ENCODE measurements around the gene NEK11. TPM values are rescaled to one million over a fixed set of nuclear protein-coding genes. Genes with fewer than 3 reads are reported as not detected.

NEK11 gene
- total and polyA plus RNA-seq, 2 experiments from 2014 or later: 3.5 to 13.7 TPM

GRCh38 chr3:131223373-131224289, 197.0 kb downstream of the NEK11 start:
- TF ChIP-seq EZH2phosphoT487 (IDR thresholded peaks at IDR 0.05; ENCODE audit: low read depth, severe bottlenecking, unreplicated experiment): no peak
- no peak for TF ChIP-seq EZH2 (IDR thresholded peaks at IDR 0.05; ENCODE audit: borderline replicate concordance)
- TF ChIP-seq CTCF (IDR thresholded peaks at IDR 0.05; ENCODE audit: poor library complexity): no peak
- no peak for DNase-seq (ENCODE audit: low spot score)
- H3K4me2 ChIP-seq: no peak overlapping the region
- no peaks in the 10 kb centered on the region for H3K36me3 ChIP-seq (replicated peaks; ENCODE audit: insufficient read depth, low read depth)
- no peak overlapping the region for H2AFZ ChIP-seq
- H3K27me3 ChIP-seq: no peaks in the 10 kb centered on the region
- H3K4me1 ChIP-seq (ENCODE audit: insufficient read depth): no peaks in the 10 kb centered on the region
- no peak overlapping the region for H3K27ac ChIP-seq
- no peaks in the 10 kb centered on the region for H3K9me3 ChIP-seq (ENCODE audit: low read depth)
- H3K4me3 ChIP-seq: no peak overlapping the region
- H3K79me2 ChIP-seq: no peaks in the 10 kb centered on the region
- H4K20me1 ChIP-seq (ENCODE audit: insufficient read depth, poor library complexity, severe bottlenecking): no peaks in the 10 kb centered on the region
- H3K9me2 ChIP-seq (replicated peaks; ENCODE audit: insufficient read depth): no peaks in the 10 kb centered on the region
- WGBS (ENCODE audit: low lambda C conversion rate, missing lambda C conversion rate): 83% methylated on average over 5 of the region's 5 CpGs

DNA sequence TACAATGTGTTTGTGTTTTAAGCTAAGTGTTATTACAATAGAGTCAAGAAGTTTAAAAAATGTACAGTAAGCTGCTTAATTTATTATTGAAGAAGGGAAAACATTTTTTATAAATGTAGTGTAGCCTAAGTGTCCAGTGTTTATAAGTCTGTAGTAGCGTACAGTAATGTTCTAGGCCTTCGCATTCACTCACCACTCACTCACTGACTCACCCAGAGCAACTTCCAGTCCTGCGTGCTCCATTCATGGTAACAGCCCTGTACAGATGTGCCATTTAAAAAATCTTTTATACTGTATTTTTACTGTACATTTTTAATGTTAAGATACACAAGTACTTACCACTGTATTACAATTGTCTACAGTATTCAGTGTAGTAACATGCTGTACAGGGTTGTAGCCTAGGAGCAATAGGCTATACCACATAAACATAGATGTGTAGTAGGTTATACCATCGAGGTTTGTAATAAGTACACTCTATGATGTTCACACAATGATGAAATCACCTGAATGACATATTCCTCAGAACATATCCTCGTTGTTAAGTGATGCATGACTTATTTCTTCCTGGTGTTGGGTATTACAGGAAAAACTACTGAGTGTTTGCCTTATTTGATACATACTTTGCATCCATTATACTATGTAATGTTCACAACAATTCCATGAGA, 198.3 kb downstream of the NEK11 start:
- Histone ChIP-seq H3K9me2 (replicated peaks; ENCODE audit: insufficient read depth) (no peaks in the 10 kb centered on the region), H3K27me3 (no peaks in the 10 kb centered on the region), H3K4me2 (no peak overlapping the region), H3K9me3 (ENCODE audit: low read depth) (no peaks in the 10 kb centered on the region), H2AFZ (no peak overlapping the region), H4K20me1 (ENCODE audit: insufficient read depth, poor library complexity, severe bottlenecking) (no peaks in the 10 kb centered on the region), H3K36me3 (replicated peaks; ENCODE audit: insufficient read depth, low read depth) (no peaks in the 10 kb centered on the region), H3K4me1 (ENCODE audit: insufficient read depth) (no peaks in the 10 kb centered on the region), H3K27ac (no peak overlapping the region), H3K79me2 (no peaks in the 10 kb centered on the region), H3K4me3 (no peak overlapping the region)
- WGBS (ENCODE audit: low lambda C conversion rate, missing lambda C conversion rate): 87% methylated on average over 5 of the region's 5 CpGs
- DNase-seq (ENCODE audit: low spot score): no peak
- TF ChIP-seq EZH2 (IDR thresholded peaks at IDR 0.05; ENCODE audit: borderline replicate concordance) (no peak), EZH2phosphoT487 (IDR thresholded peaks at IDR 0.05; ENCODE audit: low read depth, severe bottlenecking, unreplicated experiment) (no peak), CTCF (IDR thresholded peaks at IDR 0.05; ENCODE audit: poor library complexity) (no peak)

- WGBS (ENCODE audit: low lambda C conversion rate, missing lambda C conversion rate): 70% methylated on average over 3 of the region's 3 CpGs
- DNase-seq (ENCODE audit: low spot score): no peak
- H3K79me2 ChIP-seq: no peaks in the 10 kb centered on the region
- no peak overlapping the region for H3K27ac ChIP-seq
- H4K20me1 ChIP-seq (ENCODE audit: insufficient read depth, poor library complexity, severe bottlenecking): no peaks in the 10 kb centered on the region
- no peak overlapping the region for H3K4me3 ChIP-seq
- no peaks in the 10 kb centered on the region for H3K36me3 ChIP-seq (replicated peaks; ENCODE audit: insufficient read depth, low read depth)
- TF ChIP-seq EZH2 (IDR thresholded peaks at IDR 0.05; ENCODE audit: borderline replicate concordance): no peak
- TF ChIP-seq CTCF (IDR thresholded peaks at IDR 0.05; ENCODE audit: poor library complexity): no peak
- TF ChIP-seq EZH2phosphoT487 (IDR thresholded peaks at IDR 0.05; ENCODE audit: low read depth, severe bottlenecking, unreplicated experiment): no peak
- H3K27me3 ChIP-seq: no peaks in the 10 kb centered on the region
- no peaks in the 10 kb centered on the region for H3K4me1 ChIP-seq (ENCODE audit: insufficient read depth)
- no peak overlapping the region for H2AFZ ChIP-seq
- H3K4me2 ChIP-seq: no peak overlapping the region
- H3K9me3 ChIP-seq (ENCODE audit: low read depth): no peaks in the 10 kb centered on the region
- H3K9me2 ChIP-seq (replicated peaks; ENCODE audit: insufficient read depth): no peaks in the 10 kb centered on the region
These were observed 201.8 kb downstream of the NEK11 start for GRCh38 chr3:131228522-131228921.
